OCI-LY1 (cell line): ENCODE data around the gene NOL6.
"Not testable (repeated sequence)": the region's sequence is repeated elsewhere in the genome, so short reads cannot be mapped to it uniquely, and the experiment has no call there.

Experiments
- EZH2 ChIP-seq: fragments of 200-600 bp; sonication (generic), shearing (Covaris generic); IDR thresholded peaks from 2 replicates; pipeline ENCODE4 v1.8.0; 2017; ENCODE audit warnings: borderline replicate concordance, mixed run types, mild to moderate bottlenecking, antibody characterized with exemption, low read length, moderate library complexity, mixed read lengths
- TF ChIP-seq, protein P1 (sequence below): fragments of 200-600 bp; sonication (generic), shearing (Covaris generic); IDR thresholded peaks from 2 replicates; pipeline ENCODE4 v1.5.1; 2017; ENCODE audit warnings: mild to moderate bottlenecking, antibody characterized with exemption, low read length, moderate library complexity, mixed read lengths

GRCh38 chr9:33424043-33424442, 49.7 kb downstream of the NOL6 start:
- TF ChIP-seq, protein P1, sequence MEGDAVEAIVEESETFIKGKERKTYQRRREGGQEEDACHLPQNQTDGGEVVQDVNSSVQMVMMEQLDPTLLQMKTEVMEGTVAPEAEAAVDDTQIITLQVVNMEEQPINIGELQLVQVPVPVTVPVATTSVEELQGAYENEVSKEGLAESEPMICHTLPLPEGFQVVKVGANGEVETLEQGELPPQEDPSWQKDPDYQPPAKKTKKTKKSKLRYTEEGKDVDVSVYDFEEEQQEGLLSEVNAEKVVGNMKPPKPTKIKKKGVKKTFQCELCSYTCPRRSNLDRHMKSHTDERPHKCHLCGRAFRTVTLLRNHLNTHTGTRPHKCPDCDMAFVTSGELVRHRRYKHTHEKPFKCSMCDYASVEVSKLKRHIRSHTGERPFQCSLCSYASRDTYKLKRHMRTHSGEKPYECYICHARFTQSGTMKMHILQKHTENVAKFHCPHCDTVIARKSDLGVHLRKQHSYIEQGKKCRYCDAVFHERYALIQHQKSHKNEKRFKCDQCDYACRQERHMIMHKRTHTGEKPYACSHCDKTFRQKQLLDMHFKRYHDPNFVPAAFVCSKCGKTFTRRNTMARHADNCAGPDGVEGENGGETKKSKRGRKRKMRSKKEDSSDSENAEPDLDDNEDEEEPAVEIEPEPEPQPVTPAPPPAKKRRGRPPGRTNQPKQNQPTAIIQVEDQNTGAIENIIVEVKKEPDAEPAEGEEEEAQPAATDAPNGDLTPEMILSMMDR, result not testable (repeated sequence)
- not testable (repeated sequence) for TF ChIP-seq EZH2
